HG03354 (cell line): ENCODE measurements around the gene FAR2.
A peak's percentile ranks its signal among the peaks of the same experiment; 100 is the strongest.

ENCODE experiments used
- ATAC-seq: cut with Tn5 transposase; IDR thresholded peaks from one replicate; pipeline ENCODE4 v1.9.1; 2021; ENCODE audit warnings: mild to moderate bottlenecking; ENCODE audit not compliant: unreplicated experiment, poor library complexity, severe bottlenecking

FAR2 gene

DNA sequence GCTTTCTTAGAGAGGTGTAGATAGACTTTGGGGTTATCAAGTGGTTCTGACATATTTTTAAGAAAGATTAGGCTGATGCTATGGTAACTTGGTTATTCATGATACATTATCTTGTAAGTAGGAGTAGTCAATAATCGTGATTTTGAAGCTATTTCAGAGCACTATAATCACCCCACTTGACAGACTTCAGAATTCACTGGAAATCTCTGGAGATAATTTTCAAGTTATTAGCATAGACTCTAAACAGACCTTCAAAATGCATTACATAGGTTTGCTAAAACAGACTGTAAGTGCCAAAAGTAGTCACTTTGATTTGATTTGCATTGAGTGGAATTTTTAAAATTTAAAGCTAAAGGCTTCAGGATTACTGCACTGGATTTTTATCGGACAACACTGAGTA is 157.6 kb downstream of the FAR2 start:
- ATAC-seq, result no peak

DNA sequence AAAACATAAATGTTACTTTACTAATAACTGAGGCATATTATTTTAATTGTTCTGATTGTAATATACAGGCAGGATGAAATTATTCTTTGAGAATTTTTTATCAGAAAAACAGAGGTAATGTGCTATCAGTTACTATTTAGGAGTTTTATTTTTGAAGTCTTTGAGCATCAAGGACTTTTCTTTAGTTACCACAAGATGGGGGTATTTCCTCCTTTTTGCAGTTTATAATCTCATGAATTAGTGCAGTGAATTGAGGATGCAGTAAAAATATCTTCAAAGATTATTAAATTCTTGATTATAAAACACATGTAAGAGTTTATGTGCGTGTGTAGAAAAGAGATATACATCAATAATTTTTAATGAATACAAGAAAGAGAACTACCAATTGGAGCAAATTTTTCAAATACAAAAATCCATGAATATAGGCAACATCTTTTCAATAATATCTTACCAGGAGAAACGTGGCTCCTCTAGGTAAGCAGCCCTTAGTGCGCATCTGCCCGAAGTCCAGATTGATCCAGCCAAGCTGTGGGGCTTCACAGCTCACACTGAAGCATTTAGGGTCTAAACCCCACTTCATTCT is 160.3 kb downstream of the FAR2 start:
- ATAC-seq, result no peak

DNA sequence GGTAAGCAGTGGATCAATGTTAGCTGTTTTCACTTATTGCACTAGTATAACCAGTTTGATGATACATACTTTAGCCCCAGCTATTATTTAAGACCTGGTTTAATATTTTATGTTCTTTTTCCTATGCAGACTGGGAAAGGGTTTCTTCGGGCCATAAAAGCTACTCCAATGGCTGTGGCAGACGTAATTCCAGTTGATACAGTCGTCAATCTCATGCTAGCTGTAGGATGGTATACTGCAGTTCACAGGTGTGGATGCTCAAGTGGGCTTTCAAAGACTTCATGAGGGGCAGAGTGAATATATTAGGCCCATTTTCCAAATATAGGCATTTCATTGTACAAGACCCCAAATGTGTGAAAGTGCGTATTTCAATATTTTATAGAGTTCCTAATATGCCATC is 161.8 kb downstream of the FAR2 start:
- ATAC-seq, result no peak

DNA sequence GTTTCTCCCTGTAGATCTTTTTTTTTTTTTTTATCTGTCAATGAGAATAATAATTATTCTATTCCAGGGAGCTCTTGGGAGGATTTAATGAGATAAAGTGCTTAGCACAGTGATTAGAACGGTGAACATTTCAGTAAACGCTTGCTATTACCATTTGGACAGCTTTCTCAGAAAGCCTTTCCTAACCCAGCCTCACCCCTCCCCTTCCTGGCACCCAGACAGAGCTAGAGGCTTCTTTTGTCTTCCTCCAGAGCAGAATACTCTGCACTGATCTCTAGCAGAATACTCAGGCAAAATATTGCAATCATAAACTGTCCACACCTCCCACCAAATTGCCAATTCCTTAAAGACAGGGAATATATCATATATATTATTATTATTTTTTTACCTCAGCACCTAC is 165.3 kb downstream of the FAR2 start:
- no peak for ATAC-seq

DNA sequence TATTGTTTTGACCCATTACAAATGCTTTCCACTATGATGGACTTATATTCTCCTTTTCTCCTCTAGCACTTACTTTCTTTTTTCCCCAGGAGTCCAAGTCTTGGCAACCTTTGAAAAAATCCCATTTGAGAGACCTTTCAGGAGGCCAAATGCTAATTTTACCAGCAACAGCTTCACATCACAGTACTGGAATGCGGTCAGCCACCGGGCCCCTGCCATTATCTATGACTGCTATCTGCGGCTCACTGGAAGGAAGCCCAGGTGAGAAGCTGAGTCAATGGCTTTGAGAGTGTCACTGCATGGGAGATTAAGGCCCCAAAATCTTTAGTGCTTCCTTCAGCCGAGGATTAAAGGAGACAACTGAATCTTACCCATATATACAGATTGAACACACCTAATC is 167.7 kb downstream of the FAR2 start:
- ATAC-seq, result no peak

DNA sequence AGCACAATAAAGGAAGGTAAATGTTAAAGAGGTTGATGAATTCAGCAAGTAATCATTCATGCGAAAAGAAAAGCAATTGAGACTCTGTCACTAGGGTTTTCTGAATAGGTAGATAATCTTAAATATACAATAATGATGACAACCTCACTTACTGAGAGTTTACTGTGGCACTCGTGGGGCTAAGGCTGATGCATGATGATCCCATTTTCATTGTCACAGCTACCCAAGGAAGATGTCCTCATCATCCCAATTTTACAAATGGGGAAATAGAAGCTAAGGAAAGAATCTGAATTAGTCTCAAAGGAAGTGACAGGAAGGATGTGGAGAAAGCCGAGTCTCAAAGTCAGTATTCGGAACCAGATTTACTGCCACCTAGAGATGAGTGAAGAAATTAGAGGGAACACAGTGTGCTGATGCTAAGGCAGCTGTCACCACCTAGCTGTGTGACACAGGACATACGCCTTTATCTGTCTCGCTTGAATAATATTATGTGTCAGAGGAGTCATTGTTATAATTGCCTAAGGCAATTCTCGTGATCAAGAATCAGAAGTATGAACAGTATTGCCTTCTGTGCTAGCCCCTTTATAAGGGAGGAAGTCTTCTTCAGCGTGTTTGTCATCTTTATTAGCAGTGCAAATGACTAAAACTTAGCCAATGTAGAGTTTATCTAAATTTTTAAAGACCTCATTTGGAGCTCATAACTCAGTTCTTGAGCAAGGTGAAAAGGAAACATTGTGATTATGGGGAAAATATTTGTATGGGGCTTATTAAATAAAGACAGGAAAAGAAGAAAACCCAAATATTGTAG is 168.7 kb downstream of the FAR2 start:
- ATAC-seq, result peak; percentile 100

DNA sequence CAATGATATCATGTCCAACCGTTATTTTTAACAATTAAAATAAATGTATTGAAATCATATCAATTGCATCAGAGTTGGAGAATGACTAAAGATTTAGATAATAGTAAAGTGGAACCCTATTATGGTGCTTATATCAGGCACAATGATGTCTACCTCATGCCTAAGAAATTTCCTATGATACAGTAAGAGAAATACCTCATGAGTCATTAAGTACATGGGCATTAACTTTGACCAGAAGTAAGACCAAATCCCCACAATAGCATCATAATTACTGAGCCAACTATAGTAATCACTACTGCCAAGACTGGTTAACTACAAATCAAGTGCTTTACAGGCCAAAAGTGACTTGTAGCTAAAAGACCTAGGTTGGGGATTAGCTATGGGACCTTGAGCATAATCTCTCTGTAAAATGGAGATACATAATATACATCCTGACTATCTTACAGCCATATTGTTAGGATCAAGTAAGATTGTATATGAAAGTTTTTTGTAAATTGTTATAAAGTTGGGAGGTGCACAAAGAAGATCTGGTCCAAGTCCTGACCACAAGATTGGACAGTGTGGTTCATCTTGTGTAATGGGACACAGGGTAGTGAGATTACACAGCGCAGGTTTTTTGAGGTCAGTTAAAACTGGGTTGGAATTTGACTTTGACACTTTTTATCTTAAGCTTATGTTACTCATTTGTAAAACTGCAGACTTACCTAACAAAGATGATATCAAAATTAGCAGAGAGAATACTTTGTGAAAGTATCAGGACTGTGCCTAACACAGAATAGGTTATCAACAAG is 171.4 kb downstream of the FAR2 start:
- ATAC-seq, result no peak

DNA sequence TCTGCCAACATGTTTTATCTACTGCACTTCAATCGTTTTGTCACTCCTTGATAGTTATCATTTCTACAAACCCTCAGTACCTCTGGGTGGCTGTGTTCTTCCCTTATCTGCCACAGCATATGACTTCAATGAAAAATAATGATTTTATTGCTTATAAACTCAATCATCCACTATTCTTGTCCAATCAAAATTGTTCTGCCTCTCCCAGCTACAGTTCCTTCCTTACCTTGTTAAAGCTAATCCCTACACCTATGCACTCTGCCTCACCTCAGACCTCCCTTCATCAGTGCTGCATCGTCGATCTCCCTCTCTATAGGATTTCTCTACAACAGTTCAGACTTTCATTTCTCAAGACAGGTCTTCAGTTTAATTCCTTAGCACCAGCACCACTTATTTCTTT is 173.1 kb downstream of the FAR2 start:
- no peak for ATAC-seq

DNA sequence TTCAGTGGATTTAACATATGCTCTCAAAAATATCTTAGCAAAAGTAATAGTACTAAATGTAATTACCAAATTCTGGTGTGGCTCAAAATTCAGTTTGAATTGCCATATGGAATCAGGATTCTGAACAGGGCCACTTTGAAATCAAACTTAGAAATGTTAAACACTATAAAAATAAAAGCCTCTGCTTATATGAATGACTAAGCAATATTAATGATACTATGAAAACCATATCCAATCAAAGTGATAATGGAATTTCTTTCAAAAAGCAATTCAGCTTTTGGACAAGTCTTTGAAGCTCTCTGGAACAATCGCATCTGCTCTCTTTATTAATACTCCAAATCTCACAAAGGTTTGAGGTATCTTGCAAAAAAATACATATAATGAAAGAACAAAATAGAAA is 180.3 kb downstream of the FAR2 start:
- ATAC-seq, result no peak

DNA sequence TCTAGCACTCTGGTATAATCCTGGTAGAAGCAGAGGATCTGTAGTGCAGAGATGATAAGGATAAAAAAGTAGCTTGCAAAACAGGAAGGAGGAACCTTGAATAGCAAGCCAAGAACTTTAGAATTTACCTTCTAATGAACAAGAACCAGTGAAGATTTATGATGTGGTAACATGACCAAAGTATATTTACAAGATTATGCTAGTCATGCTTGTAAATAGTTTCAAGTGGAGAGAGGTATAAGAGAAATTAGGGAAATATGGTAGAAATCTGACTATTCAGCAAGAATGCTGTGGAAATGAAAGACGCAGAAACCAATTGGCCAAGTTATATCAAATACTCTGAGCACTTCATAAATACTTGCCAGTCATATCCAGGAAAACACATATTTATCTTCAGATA is 184.1 kb downstream of the FAR2 start:
- ATAC-seq, result no peak

DNA sequence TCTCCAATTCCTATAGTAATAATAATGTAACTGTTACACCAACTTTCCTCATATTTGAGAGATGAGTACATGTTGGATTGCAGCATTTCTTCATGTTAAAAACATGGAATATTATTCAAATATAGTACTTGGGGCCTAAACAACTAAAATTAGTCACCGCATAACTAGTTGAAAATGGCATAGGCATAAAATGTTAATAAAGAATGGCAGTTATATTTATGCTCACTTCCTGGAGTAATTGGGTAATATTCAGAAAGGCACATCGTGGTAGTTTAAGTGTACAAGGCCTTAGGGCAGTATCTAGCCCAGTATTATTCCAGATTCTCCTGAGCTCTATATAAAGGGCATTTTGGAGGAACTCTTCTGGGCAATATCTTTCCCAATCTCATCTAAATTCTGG is 185.9 kb downstream of the FAR2 start:
- ATAC-seq, result no peak

DNA sequence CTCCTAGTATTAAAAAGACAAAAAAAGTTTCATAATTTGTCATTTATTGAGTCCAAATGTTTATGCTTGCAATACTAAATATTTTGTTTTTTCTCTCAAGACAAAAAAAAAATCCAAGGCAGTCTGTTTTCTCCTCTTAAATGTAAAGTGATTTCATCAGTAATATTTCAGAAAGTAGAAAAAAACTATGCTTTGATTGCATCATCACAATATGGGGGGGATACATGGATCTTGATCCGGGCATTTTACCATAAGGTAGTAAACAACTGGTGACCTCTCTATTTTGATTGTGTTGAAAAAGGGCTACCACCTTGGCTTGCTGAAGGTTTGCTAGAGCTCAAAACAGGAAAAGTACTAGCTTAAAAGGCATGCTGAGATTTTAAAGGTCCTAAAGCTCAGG is 188.2 kb downstream of the FAR2 start:
- no peak for ATAC-seq

DNA sequence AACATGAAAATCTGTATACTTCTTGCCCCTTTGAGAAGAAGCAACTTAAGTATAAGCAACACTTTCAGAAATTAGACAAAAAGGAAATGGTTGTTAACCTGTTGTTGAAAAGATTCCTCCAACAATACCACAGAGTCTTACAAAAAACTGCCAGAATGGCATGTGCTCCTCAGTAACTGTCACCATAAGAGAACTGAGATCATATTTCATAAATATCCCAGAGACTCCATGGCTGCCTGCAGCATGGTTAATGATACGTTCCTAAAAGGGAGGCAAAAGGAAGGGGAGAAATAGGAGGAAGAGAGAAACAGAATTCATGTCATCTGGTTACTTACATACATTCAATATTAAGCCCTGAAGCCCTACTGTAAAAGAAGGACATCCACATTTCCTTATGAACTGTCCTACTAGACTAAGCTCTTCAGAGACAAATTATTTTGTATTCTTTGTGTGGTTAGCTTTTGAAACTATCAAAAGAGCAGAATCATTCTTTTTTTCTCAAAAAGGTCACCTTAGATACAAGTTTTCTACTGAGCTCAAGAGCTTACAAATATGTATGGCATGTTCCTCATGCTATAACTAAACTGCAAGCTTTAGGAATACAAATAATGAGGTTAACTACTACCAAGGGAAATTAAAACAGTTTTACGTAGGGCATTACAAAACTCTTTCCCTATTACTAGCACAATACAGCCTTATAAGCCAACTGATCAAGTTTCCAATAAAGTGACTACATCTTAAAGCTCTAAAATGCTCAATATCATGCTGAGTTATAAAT is 194.1 kb downstream of the FAR2 start:
- ATAC-seq, result no peak

DNA sequence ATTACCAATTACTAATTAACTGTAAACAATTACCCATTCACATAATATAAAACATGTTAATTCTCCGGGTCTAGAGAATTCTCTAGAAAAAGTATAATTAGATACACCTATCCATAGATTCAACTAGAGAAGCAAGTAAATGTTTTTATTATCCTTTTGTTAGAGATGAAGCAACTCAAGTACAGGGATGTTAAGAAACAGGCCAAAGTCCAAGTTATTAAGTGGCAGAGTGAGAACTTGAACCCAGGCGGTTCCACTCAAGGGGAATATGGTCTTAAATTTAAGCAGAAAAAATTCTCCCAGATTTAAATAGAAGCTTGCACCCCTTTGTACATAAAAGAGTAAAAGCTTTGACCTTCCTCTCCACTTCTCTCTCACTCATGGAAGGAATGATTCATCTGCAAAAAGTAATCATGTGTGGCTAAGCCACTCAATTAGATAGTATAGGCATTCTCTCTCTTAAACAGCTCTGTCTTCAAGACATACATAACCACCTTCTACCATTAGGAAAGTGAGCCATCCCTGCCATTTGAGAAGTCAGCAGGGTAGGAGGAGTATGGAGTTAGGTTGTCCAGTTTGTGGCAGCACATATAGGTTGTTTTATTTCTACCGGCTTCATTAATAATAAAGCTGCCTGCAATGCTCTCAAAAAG is 197.8 kb downstream of the FAR2 start:
- ATAC-seq, result no peak

DNA sequence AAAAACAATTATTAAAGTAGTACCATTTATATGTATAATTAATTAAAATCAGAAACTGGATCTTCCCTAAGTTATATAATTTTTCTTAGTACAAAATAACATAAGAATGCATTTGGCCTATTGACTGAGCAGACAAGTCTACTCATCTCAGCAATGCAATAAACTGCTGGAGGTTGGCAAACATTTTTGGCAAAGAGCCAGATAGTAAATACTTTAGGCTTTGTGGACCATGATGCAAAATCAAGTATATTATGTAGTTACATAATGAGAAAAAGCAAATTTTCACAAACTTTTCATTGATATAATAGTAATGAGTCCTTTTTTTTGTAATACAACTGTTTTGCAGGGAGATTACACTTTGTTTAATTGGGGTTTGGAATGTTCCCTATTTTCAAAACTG is 201.0 kb downstream of the FAR2 start:
- ATAC-seq, result no peak

DNA sequence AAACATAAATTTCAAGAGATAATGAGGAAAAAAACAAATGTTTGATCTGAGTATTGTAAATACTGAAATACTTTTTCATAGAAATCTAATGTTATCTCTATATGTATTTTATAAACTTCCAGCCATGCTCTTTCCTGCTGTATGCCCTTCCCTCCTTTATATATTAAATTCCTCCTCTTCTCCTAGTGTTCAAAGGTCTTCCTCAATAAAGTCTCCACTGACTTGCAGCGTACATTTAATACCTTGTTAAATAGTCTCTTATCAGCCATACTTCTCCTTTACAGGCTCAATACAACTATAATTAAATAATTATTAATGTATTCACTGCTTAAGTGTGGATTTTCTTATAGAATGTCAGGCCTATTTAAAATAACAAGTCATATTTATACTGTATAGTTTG is 205.9 kb downstream of the FAR2 start:
- ATAC-seq, result no peak

DNA sequence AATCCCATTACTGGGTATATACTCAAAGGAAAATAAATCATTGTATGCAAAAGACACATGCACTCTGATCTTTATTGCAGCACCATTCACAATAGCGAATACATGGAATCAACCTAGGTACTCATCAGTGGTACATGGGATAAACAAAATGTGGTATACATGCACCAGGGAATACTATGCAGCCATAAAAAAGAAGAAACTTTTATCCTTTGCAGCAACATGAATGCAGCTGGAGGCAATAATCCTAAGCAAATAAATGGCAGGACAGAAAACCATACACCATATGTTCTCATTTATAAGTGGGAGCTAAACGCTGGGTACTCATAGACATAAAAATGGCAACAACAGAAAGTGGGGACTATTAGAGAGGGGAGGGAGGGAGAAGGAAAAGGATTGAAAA is 216.0 kb downstream of the FAR2 start:
- ATAC-seq, result no peak

DNA sequence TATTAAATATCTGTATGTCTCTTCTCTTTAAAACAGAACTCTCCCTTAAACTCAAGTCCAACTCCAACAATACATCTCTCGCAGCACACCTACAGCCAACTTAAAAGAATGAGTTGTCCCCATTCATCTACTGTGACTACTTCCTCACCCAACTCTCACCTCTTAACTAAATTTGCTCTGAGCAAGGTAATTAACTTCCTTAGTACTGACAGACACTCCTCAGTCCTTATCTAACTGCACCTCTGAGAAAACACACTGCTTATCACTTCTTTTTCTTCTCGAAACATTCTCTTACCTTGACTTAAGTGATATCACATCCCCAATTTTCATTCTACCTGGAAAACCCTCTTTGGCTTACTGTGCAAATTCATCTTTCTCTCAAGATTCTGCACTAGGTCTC is 224.9 kb downstream of the FAR2 start:
- ATAC-seq, result no peak

DNA sequence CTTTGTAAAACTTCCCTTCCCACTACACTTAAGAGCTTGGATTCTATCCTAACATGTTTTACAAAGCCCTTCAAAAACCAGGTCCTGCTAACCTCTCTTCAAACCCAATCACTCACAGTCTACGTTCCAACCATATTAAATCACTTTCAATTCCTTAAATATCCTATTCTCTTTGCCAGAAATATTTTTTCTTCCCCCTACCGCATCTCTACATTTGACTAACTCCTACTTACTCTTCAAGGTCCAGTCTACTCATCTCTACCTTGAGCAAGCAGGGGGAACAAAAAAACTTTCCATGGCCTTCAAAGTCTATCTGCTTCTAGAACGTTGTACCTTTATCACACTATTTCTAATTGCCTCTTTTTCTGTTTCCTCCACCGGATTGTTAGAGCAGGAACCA is 225.8 kb downstream of the FAR2 start:
- no peak for ATAC-seq

DNA sequence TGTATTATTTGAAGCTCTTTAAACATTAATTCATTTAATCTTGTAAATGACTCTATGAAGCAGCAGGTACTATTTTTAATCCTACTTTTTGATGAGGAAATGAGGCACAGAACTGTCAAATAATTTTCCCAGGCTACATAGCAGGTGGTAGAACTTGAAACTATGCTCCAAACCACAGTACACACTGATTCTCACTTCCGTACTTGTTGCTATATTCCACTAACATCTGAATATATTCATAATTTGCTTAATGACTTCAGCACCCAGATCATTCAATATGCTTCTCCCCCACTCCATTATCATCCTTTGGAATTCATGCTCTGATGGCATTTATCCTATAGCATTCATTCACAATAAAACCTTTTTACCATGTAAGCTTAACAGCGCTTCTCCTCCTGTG is 227.0 kb downstream of the FAR2 start:
- ATAC-seq, result no peak
